Measurements from ENCODE around the gene ZBTB21. TPM values are rescaled to one million over a fixed set of nuclear protein-coding genes. Genes with fewer than 3 reads are reported as not detected.
A peak's percentile ranks its signal among the peaks of the same experiment; 100 is the strongest.

The ZBTB21 gene
- total and polyA plus RNA-seq, 9 of the 15 experiments (the other 6 are each of a cell fraction or from before 2014, with no cell fraction given) = 2.2 to 15.2 (median 8.7) TPM

DNA sequence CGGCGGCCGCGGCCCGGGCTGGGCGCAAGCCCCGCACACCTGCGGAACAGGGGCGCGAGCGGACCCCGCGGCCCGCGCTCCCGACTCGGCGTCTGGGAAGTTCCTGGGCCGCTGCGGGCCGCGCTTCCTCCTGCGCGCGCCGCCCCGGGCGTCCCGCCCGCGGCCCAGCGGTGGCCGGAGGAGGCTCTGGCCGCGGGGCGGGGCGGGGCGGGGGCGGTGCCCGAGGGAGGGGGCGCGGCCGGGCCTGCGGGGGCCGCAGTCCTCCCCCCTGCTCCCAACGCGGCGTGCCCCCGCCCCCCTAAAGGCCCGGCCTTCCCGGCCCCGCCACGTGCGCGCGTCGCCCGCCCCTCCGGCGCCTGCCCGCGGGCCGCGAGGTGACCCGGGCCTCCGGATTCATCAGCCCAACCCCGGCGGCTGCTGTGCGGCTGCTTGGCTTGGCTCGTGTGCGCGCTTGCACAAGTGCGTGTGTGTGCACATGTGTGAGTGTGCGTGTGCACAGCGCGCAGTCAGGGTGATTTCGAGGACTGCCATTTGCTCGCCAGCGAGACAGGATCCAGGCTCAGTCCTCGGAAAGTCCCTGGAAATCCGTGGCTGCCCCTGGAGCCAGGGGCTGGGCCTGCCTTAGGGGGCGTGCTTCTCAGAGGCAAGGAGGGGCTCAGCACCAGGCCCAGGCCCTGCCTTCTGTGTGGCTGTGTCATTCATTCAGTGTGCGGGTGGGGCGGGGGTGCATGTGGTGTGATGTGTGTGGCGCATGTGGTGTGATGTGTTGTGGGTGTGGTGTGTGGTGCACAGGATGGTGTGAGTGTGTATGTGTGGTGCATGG lies 56.1 kb downstream of the ZBTB21 start, which contains the start of gene C2CD2 (continued):
- TF ChIP-seq ARHGAP35 (IDR thresholded peaks at IDR 0.05; ENCODE audit: partially characterized antibody) = no peak
- TF ChIP-seq LARP7 (IDR thresholded peaks at IDR 0.05) = peak; percentile 94; the same call in 1 of the 2 replicates
- no peak for TF ChIP-seq ZNF12 (CRISPR knock-in tag; IDR thresholded peaks at IDR 0.05)
- peak; percentile 39; the same call in 1 of the 2 replicates for TF ChIP-seq RNF2 (IDR thresholded peaks at IDR 0.05)
- TF ChIP-seq BRD9 (IDR thresholded peaks at IDR 0.05; ENCODE audit: low read depth, partially characterized antibody) = no peak
- no peak for TF ChIP-seq ZNF184 (CRISPR knock-in tag; IDR thresholded peaks at IDR 0.05)
- no peak for TF ChIP-seq RHOXF2B (CRISPR knock-in tag; conservative IDR thresholded peaks at IDR 0.05)
- no peak for TF ChIP-seq ZNF76 (CRISPR knock-in tag; IDR thresholded peaks at IDR 0.05; ENCODE audit: borderline replicate concordance)
- TF ChIP-seq, protein P1, sequence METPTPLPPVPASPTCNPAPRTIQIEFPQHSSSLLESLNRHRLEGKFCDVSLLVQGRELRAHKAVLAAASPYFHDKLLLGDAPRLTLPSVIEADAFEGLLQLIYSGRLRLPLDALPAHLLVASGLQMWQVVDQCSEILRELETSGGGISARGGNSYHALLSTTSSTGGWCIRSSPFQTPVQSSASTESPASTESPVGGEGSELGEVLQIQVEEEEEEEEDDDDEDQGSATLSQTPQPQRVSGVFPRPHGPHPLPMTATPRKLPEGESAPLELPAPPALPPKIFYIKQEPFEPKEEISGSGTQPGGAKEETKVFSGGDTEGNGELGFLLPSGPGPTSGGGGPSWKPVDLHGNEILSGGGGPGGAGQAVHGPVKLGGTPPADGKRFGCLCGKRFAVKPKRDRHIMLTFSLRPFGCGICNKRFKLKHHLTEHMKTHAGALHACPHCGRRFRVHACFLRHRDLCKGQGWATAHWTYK (CRISPR knock-in tag; IDR thresholded peaks at IDR 0.05) = no peak
- TF ChIP-seq SMC3 (conservative IDR thresholded peaks at IDR 0.05; ENCODE audit: insufficient read depth, low read depth, low read length) = no peak
- peak; percentile 96; the same call in 1 of the 2 replicates for TF ChIP-seq HDGF (IDR thresholded peaks at IDR 0.05)
- TF ChIP-seq, protein P2, sequence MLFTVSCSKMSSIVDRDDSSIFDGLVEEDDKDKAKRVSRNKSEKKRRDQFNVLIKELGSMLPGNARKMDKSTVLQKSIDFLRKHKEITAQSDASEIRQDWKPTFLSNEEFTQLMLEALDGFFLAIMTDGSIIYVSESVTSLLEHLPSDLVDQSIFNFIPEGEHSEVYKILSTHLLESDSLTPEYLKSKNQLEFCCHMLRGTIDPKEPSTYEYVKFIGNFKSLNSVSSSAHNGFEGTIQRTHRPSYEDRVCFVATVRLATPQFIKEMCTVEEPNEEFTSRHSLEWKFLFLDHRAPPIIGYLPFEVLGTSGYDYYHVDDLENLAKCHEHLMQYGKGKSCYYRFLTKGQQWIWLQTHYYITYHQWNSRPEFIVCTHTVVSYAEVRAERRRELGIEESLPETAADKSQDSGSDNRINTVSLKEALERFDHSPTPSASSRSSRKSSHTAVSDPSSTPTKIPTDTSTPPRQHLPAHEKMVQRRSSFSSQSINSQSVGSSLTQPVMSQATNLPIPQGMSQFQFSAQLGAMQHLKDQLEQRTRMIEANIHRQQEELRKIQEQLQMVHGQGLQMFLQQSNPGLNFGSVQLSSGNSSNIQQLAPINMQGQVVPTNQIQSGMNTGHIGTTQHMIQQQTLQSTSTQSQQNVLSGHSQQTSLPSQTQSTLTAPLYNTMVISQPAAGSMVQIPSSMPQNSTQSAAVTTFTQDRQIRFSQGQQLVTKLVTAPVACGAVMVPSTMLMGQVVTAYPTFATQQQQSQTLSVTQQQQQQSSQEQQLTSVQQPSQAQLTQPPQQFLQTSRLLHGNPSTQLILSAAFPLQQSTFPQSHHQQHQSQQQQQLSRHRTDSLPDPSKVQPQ (CRISPR knock-in tag; IDR thresholded peaks at IDR 0.05; ENCODE audit: borderline replicate concordance) = no peak
- TF ChIP-seq ZNF3 (CRISPR knock-in tag; IDR thresholded peaks at IDR 0.05) = no peak
- peak; percentile 54; the same call in 1 of the 2 replicates for TF ChIP-seq ZBTB7A (IDR thresholded peaks at IDR 0.05; ENCODE audit: borderline replicate concordance, control insufficient read depth, low read depth, low read length)
- TF ChIP-seq, protein P3, sequence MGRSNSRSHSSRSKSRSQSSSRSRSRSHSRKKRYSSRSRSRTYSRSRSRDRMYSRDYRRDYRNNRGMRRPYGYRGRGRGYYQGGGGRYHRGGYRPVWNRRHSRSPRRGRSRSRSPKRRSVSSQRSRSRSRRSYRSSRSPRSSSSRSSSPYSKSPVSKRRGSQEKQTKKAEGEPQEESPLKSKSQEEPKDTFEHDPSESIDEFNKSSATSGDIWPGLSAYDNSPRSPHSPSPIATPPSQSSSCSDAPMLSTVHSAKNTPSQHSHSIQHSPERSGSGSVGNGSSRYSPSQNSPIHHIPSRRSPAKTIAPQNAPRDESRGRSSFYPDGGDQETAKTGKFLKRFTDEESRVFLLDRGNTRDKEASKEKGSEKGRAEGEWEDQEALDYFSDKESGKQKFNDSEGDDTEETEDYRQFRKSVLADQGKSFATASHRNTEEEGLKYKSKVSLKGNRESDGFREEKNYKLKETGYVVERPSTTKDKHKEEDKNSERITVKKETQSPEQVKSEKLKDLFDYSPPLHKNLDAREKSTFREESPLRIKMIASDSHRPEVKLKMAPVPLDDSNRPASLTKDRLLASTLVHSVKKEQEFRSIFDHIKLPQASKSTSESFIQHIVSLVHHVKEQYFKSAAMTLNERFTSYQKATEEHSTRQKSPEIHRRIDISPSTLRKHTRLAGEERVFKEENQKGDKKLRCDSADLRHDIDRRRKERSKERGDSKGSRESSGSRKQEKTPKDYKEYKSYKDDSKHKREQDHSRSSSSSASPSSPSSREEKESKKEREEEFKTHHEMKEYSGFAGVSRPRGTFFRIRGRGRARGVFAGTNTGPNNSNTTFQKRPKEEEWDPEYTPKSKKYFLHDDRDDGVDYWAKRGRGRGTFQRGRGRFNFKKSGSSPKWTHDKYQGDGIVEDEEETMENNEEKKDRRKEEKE (IDR thresholded peaks at IDR 0.05; ENCODE audit: borderline replicate concordance in 1 of 2, control insufficient read depth in 1 of 2, low read depth in 2 of 2, low read length in 1 of 2) = no peak
- no peak for TF ChIP-seq SRSF3 (IDR thresholded peaks at IDR 0.05; ENCODE audit: insufficient read depth, low read length)
- no peak for TF ChIP-seq ETV5 (CRISPR knock-in tag; IDR thresholded peaks at IDR 0.05; ENCODE audit: low read depth)
- TF ChIP-seq HDAC3 (IDR thresholded peaks at IDR 0.05; ENCODE audit: borderline replicate concordance, partially characterized antibody) = no peak
- no peak for TF ChIP-seq ZBTB8A (IDR thresholded peaks at IDR 0.05; ENCODE audit: partially characterized antibody)
- no peak for TF ChIP-seq HIVEP1 (CRISPR knock-in tag; IDR thresholded peaks at IDR 0.05)
- 0 out of 2 replicates have a peak, but pooled peaks have one; percentile 54 for TF ChIP-seq CC2D1A (IDR thresholded peaks at IDR 0.05)
- TF ChIP-seq CBX2 (IDR thresholded peaks at IDR 0.05; ENCODE audit: insufficient read depth, low read length, poor library complexity, severe bottlenecking) = no peak

All from K562 (cell line).